NCI-H1092 (cell line): ENCODE measurements around the gene ITGAV.
"Not testable (repeated sequence)": the region's sequence is repeated elsewhere in the genome, so short reads cannot be mapped to it uniquely, and the experiment has no call there.

Experiments used
- DNase-seq: peaks from one replicate; lab custom pipeline; 2025; lab: John Stamatoyannopoulos, UW

ITGAV gene

DNA sequence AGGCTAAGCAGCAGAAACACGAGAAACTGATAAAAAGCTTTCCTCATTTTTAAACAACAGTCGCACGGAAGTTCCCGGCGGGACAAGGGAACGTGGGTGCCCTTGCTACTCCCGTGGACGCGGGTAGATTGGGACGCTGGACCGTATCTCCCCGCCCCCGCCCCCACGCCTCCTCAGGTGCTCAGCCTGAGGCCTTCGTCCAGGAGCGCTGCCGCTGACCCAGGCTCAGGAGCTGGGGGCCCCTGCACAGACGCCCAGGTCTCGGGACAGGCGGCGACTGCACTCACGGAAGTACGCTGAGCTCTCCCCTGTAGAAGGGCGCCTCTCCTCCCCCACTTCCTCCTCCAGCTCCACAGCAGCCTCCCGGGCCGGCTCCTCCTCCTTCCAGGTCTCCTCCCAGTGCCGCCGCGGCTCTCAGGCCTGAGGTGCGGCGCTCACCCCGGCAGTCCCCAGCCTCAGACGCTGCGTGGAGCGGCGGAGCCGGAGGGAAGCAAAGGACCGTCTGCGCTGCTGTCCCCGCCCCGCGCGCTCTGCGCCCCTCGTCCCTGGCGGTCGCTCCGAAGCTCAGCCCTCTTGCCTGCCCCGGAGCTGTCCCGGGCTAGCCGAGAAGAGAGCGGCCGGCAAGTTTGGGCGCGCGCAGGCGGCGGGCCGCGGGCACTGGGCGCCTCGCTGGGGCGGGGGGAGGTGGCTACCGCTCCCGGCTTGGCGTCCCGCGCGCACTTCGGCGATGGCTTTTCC lies at the start of gene ITGAV:
ITGAV (plus strand) TSS at position 445 of the 738 bp plus-strand sequence; CDS start at position 728, 283 bp downstream.
- DNase-seq: peak; percentile 37

DNA sequence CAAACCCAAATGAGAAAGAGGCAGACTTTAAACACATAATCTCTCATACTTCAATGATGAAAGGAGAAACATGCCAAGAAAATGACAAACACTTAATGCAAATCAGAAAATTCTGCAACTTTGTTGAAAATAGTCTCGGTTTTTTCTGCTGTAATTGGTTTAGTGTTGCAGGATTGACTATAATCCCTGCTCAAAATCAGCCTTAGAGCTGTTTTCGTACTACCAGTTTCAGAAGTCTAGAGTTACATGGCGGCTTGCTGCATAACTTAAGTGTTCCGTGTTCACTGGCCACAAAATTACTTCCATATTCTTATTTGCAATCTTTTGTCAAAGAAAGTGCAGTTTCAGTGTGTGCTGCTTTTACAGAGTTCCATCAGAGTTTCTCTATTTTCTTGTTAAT lies 48.9 kb upstream of the ITGAV start:
- DNase-seq: no peak

DNA sequence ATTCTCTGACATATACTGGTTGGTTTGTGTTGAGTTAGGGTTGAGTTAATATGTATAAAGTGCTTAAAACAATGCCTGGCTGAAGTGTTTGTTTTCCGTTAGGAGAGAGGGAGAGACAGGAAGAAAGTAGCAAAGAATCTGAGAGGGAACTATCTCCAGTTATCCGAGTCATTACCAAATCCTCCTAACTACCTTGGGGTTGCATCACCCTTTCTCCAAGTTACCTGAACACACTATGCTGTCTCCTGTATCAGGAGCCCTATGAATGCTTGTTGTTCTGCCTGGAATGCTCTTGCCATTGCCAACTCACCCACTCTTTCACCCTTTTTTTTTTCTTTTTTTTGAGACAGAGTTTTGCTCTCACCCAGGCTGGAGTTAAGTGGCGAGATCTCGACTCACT lies 47.9 kb upstream of the ITGAV start:
- DNase-seq: no peak

DNA sequence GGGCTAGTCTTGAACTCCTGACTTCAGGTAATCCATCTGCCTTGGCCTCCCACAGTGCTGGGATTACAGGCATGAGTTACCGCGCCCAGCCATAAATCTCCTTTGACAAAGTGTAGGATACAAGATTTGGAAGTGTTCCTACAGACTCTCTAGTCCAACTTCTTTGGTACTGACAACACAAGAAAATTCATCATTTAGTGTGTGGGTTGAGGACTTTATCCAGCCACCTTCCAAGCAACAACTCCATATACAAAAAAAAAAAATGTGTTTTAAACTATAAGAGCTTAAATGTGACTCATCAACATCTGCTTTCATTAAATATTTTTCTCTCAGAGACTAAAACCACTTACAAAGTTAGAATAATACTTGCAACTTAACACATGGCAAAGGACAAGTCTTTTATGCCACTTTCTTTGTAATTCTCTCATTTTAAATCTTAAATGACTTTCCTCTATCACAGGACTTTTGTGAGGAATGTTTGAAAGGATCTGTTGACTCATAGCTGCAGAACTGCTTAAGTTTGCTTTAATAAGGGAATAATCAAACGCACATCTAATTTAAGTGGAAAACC lies 46.2 kb upstream of the ITGAV start:
- no peak for DNase-seq

DNA sequence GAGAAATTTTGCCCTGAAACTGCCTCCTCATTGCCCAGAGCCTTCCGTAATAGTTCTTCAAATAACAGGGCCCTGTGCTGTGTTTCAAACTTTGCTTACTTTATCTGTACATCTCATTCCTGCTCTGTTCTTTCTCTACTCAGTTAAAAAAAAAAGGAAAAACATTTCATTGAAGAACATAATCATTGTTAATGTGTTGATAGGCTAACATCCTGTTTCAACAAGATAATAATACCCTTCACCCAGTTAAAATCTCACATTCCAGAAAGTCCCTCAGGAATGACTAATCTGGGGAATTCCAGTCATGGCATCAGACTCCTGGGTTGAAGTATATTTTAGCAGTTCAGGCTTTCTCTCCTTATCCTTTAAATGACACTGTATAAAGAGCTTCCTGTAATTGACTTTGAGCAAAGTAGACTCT lies 45.6 kb upstream of the ITGAV start:
- no peak for DNase-seq

DNA sequence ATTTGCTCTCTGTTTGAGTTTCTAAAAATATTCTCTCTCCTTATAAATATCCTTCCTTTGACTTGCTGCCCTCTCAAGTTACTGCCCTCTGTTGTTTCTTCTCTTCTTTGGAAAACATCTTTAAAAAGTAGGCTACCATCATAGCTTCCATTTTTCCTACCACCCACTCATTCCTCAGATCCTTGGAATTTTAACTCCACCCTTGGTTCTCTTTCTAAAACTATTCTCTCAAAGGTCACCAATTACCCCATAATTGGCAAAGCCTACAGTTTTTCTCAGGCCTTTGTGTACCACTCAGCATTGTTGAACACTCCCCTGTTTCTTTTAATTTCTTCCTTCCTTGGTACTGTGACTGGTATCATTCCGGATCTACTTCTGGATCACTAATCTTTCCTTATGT lies 43.0 kb upstream of the ITGAV start:
- DNase-seq: no peak

DNA sequence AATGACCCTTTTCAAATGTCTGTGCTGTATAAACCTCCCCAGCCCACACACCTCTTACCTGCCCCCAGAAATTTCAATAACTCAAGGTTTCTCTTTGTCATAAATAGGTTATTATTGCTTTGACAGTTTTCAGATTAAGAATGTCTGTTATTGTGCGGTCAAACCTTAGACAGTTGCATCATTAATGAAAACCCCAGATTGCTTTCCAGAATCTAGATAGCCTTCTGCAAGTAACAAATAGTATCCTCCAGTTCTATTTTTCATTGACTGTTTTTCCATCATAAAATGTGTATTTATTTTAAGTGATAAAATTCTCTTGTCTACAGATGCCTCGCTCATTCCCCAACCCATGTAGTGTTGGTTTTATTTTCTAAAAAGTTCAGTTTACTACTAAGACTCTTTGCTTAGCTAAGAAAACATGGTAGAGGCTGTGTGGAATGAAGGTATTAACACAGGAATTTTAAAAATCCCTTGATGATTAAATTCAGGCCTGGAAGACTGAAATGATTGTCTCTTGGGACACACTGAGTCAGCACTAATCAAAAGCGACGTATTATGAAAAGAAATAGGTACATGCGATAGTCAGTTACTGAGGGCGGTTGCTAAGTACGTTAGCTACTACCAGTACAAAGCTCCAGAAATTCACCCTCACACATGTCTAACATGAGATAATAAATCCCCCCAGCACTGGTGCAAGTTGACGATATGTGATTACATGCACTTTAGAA lies 38.4 kb upstream of the ITGAV start:
- no peak for DNase-seq

DNA sequence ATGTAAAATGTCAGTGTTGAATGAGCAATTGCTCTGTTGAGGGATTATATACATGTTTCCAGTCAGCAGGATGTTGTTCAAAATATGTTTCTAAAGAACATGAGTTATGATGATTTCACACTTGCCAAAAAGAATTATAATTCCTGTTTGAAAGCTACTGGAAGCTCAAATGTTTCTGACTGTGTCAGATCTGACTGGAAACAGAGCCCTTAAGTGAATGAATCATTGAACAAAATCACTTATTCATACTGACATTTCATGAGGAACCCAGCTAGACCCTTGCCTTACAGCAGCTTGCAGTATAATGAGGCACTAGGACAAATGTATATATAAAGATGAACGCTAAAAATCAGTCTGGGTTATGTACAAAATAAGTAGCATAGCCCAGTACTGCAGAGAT lies 35.4 kb upstream of the ITGAV start:
- DNase-seq: no peak

DNA sequence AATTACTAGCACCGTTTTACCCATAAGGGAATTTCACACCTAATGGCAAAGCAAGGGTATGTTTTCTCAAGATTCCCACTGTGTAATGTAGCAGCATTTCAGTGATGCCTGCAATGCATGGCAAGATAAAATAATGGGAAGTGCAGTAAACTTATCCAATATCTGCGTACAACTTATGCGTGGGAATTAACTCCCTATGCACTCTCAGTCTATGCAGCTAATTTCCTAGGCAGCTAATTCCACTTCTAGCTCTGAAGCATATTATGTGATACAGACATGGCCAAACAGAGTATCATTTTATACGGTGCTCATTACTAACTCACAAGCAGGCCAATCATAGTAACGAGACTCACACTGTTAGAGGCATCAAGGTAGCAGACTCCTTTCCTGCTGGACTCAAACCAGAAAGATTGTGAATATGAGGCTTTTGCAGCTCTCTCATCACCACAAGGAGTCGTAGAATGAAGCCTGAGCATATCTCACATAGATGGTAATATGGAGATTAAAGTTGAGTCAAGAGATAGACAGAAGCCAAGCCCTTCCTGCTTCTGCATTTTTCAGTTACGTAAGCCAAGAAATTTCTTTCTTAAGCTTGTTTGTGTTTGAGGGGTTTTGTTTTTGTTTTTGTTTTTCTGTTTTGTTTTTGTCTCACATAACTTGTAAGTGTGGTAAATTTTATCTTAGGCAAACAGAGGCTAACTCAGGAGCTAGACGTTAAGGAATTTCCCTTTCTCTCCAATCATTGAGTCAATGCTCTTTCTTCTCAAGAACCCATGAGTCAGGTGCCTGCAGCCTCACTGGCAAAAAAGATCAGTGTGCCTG lies 34.8 kb upstream of the ITGAV start:
- no peak for DNase-seq

DNA sequence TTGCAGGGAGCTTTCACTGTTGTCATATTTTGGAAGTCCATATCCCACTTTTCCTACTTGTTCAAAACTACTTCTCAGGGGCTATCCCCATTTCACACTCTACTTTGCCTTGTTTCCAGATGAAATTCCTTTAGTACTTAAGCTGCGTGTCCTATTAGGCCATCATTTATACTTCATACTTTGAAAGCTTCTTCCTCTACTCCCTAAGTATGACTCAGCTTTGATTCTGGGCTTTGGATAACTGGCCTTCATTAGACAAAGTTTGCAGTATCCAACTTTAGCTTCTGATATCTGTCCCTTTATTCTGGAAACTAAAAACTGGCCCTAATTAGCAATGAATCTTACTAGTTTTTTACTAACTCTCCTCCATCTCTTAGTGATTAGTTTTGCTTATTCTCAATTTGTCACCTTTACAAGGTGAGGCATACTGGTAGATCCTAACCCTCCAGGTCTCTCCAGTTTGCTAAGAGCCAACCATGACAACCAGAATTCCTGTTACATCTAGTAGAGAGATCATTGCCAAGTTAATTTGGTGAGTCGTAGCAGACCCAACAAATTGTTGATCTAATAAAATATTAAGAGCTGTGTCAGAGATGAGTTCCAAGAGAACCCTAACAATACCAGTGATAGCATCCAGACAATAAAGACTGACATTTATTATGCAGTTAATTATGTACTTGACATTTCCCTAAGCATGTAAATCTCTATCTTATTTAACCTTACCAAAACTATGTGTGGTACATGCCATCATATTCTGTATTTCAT lies 31.2 kb upstream of the ITGAV start:
- DNase-seq: no peak

DNA sequence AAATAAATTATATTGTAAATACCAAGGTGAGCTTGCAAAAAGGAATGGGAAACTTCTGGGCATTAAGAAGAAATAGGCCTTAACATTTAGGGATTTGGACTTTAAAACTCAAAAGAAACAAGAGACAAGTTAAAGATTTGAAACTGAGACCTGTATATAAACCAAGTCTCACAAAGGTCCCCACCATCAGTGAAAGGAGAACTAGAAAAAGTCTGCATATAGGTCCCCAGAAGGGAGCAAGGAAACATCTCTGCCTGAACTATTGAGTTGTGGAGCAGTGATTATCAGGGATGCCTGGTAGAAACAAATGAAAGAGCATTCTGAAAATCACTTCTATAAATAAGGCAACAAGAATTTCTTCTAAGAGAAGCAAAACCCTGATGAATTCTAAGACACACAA lies 30.5 kb upstream of the ITGAV start:
- DNase-seq: no peak

DNA sequence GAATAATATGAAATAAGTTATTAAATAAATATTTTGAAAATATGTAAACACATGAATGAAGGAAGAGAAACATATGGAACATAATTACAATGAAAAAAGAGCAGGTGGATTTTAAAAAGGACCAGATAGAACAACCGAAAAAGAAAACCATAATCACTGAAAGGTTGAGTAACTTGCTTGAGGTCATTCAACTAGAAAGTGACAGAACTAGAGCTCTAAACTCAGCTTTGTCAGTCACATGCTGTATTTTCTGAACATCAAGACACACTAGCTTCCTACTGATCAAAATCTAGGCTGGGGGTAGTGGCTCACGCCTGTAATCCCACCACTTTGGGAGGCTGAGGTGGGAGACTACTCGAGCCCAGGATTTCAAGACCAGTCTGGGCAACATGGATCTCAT lies 30.0 kb upstream of the ITGAV start:
- no peak for DNase-seq

DNA sequence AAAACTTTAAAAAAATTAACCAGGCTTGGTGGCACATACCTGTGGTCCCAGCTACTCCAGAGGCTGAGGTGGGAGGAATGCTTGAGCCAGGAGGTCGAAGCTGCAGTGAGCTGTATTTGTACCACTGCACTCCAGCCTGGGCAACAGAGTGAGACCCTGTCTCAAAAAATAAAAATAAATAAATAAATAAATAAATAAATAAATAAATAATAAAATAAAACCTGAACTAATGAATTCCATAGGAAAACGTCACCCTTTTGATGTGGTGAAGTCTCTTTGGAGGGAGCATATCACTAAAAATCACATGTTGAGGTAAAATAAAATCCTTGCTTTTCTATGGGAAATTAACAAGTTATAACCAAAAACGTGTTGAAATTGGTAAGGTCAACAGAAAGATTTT lies 29.6 kb upstream of the ITGAV start:
- DNase-seq: no peak

DNA sequence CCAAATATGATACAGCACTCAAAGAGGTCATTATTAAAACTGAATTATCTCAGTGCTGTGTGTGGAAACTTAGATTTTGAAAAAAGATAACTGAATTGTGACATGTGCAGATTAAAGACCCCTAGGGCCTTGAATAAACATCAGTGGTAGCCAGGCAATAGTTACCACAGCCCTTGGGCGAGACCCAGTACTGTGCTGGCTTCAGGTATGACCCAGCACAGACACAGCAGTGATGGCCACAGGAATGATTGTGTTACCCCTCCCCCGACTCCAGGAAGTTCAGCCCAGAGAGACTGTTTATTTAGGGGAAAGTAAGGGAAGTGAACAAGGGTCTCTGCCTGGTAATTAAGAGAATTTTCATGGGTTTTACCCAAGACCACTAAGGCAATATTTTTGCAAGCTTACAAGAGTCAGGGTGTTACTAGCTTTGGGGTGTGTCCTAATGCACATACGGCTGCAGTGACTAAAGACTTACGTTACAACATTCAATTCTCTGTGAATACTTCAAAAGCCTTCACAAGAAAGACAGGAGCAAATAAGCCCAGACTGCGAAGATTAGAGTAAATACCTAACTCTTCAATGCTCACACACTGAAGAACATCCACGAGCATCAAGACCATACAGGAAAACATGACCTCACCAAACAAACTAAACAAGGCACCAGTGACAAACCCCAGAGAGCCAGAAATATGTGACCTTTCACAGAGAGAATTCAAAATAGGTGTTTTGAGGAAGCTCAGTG lies 28.2 kb upstream of the ITGAV start:
- no peak for DNase-seq

DNA sequence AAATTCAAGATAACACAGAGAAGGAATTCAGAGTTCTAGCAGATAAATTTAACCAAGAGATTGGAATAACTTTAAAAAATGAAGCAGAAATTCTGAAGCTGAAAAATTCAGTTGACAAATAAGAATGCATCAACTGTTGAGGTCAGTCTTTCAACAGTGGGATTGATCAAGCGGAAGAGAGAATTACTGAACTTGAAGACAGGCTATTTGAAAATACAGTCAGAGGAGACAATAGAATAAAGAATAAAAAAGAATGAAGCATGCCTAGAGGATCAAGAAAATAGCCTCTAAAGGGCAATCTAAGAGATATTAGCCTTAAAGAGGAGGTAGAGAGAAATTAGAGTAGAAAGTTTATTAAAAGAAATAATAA lies 27.7 kb upstream of the ITGAV start:
- no peak for DNase-seq

DNA sequence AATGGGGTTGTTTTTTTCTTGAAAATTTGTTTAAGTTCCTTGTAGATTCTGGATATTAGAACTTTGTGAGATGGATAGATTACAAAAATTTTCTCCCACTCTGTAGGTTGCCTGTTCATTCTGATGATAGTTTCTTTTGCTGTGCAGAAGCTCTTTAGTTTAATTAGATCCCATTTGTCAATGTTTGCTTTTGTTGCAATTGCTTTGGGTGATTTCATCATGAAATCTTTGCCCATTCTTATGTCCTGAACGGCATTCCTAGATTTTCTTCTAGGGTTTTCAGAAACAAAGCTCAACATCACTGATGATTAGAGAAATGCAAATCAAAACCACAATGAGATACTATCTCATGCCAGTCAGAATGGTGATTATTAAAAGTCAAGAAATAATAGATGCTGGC lies 21.3 kb upstream of the ITGAV start:
- DNase-seq: not testable (repeated sequence)

DNA sequence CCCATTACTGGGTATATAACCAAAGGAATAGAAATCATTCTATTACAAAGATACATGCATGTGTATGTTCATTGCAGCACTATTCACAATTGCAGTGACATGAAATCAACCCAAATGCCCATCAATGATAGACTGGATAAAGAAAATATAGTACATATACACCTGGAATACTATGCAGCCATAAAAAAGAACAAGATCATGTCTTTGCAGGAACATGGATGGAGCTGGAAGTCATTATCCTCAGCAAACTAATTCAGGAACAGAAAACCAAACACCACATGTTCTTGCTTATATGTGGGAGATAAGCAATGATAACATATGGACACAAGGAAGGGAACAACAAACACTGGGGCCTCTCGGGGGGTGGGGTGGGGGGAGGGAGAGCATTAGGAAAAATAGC lies 20.7 kb upstream of the ITGAV start:
- not testable (repeated sequence) for DNase-seq

DNA sequence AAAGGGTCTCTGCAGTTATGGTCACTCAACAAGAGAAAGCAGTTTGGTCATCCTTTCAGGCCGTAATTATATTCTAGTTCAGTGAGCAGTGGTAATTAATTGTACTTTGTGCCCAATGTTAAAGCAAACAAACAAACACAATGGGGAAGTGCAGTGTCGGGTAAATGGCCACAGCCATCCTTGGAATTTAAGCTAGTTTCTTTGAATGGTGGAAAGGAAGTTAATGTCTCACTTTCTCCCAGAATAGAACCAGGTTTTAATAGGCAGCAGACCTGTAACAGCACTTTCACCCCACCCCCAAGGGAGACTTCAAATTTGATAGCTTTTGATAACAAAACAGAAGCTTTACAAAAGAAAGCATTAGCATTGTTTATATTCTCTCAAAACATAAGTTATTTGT lies 20.0 kb upstream of the ITGAV start:
- DNase-seq: no peak

DNA sequence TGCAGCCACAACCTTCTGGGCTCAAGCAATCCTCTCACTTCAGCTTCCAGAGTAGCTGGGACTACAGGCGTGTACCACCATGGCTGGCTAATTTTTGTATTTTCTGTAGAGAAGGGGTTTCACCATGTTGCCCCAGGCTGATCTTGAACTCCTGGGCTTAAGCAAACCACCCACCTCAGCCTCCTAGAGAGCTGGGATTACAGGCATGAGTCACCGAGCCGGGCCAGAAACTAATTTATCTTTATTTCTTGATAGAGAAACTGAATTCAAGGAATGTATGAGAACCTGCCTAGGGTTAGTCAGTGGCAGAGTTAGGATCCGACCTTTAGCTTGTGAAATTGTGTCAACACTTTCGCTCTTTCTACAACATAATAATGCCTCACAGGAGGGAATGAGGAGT lies 19.3 kb upstream of the ITGAV start:
- no peak for DNase-seq

DNA sequence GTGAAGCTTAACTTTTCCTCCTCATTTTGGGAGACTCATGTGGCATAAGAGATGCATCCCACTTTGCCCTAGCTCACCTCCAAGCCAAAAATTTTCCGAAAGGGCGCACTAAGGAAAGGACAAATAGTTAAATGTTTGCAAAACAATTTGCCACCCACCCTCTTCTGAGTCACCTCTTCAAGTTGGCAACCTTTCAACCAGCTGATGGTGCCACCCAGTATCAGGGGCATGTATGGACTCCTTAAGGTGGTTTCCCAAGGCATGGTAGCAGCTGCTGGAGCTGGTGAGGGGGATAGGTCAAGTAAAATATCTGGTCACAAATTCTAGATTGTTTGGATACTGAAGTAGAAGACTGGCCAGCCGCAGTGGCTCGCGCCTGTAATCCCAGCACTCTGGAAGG lies 17.2 kb upstream of the ITGAV start:
- DNase-seq: no peak

DNA sequence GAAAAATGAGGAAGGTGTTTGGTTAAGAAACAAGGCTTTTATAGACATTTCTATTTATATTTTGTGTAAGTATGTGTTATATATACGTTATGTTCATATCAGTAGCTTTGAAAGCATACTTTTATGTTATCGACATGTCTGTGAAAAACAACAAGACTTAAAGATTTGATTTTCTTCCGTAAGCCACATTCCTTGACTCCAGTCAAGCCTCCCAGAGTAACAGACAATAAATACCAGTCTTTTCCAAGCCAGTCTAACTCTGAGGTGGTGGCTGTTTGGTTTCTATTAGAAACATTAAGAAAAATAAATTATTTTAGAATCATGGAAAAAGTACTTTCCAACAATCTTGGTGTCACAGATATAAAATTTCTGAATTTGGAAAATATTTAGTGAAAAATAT lies 16.3 kb upstream of the ITGAV start:
- DNase-seq: no peak
